ENCODE data around the gene ZP3.
A peak's percentile ranks its signal among the peaks of the same experiment; 100 is the strongest.

ZP3 gene

GRCh38 chr7:76424413-76425111, at the start of gene ZP3:
Gene ZP3 (plus strand): TSS chr7:76424950. CDS start chr7:76424965, 15 bp downstream.
- peaks cover 12% of the 10 kb centered on the region for H3F3A ChIP-seq (ENCODE audit: insufficient read depth, low read length)
- no peaks in the 10 kb centered on the region for H3K27me3 ChIP-seq (replicated peaks; ENCODE audit: insufficient read depth, low read length)
- H2AFZ ChIP-seq (ENCODE audit: low read length) = 0 out of 2 replicates have a peak within 1 kb of the TSS, but pooled peaks have one; percentile 15
- peak within 1 kb of the TSS; percentile 58; the same call in 1 of the 2 replicates for H3K27ac ChIP-seq (ENCODE audit: low read length)
- H3K4me1 ChIP-seq (ENCODE audit: low read length) = peaks cover 20% of the 10 kb centered on the region
- no peaks in the 10 kb centered on the region for H3K9me3 ChIP-seq (replicated peaks; ENCODE audit: insufficient read depth, low read length)
- peak; percentile 87 for DNase-seq
- H4K20me1 ChIP-seq (ENCODE audit: insufficient read depth, low read length) = no peaks in the 10 kb centered on the region
- H3K9me2 ChIP-seq (replicated peaks; ENCODE audit: insufficient read depth, low read length) = no peaks in the 10 kb centered on the region
- no peak within 1 kb of the TSS for H3K9ac ChIP-seq (ENCODE audit: low read length)
- no peaks in the 10 kb centered on the region for H3K79me2 ChIP-seq (ENCODE audit: low read length)
- no peak within 1 kb of the TSS for H3K4me3 ChIP-seq (ENCODE audit: low read length)
- TF ChIP-seq EZH2phosphoT487 (IDR thresholded peaks at IDR 0.05; ENCODE audit: low read length) = no peak
- no peak for TF ChIP-seq CTCF (IDR thresholded peaks at IDR 0.05; ENCODE audit: low read length)
- TF ChIP-seq EZH2 (optimal IDR thresholded peaks at IDR 0.05; ENCODE audit: low read depth, low read length) = no peak
- peak within 1 kb of the TSS; percentile 24; the same call in 1 of the 2 replicates for H3K4me2 ChIP-seq (ENCODE audit: low read depth, low read length)
- no peaks in the 10 kb centered on the region for H3K36me3 ChIP-seq (replicated peaks; ENCODE audit: insufficient read depth, low read length)

- Histone ChIP-seq H3K4me1 (ENCODE audit: low read length) (no peaks in the 10 kb centered on the region), H3K36me3 (replicated peaks; ENCODE audit: insufficient read depth, low read length) (no peaks in the 10 kb centered on the region), H3K9ac (ENCODE audit: low read length) (no peak overlapping the region), H4K20me1 (ENCODE audit: insufficient read depth, low read length) (no peaks in the 10 kb centered on the region), H3K9me3 (replicated peaks; ENCODE audit: insufficient read depth, low read length) (no peaks in the 10 kb centered on the region), H3K27ac (ENCODE audit: low read length) (no peak overlapping the region), H3K4me3 (ENCODE audit: low read length) (no peak overlapping the region), H3K79me2 (ENCODE audit: low read length) (no peaks in the 10 kb centered on the region), H3K27me3 (replicated peaks; ENCODE audit: insufficient read depth, low read length) (no peaks in the 10 kb centered on the region), H3K4me2 (ENCODE audit: low read depth, low read length) (no peak overlapping the region), H2AFZ (ENCODE audit: low read length) (no peak overlapping the region), H3K9me2 (replicated peaks; ENCODE audit: insufficient read depth, low read length) (no peaks in the 10 kb centered on the region), H3F3A (ENCODE audit: insufficient read depth, low read length) (0 out of 2 replicates have a peak, but pooled peaks cover 1% of the 10 kb centered on the region)
- DNase-seq = no peak
- TF ChIP-seq CTCF (IDR thresholded peaks at IDR 0.05; ENCODE audit: low read length) (no peak), EZH2phosphoT487 (IDR thresholded peaks at IDR 0.05; ENCODE audit: low read length) (no peak), EZH2 (optimal IDR thresholded peaks at IDR 0.05; ENCODE audit: low read depth, low read length) (no peak)
Measured at GRCh38 chr7:76375251-76375650, 49.5 kb upstream of the ZP3 start.

GRCh38 chr7:76377186-76377918, 47.4 kb upstream of the ZP3 start:
- no peak overlapping the region for H3K27ac ChIP-seq (ENCODE audit: low read length)
- H3K79me2 ChIP-seq (ENCODE audit: low read length) = no peaks in the 10 kb centered on the region
- peak overlapping the region; percentile 43 for H2AFZ ChIP-seq (ENCODE audit: low read length)
- no peaks in the 10 kb centered on the region for H3K27me3 ChIP-seq (replicated peaks; ENCODE audit: insufficient read depth, low read length)
- no peak for TF ChIP-seq CTCF (IDR thresholded peaks at IDR 0.05; ENCODE audit: low read length)
- TF ChIP-seq EZH2 (optimal IDR thresholded peaks at IDR 0.05; ENCODE audit: low read depth, low read length) = no peak
- TF ChIP-seq EZH2phosphoT487 (IDR thresholded peaks at IDR 0.05; ENCODE audit: low read length) = no peak
- H3K9ac ChIP-seq (ENCODE audit: low read length) = no peak overlapping the region
- 0 out of 2 replicates have a peak overlapping the region, but pooled peaks have one; percentile 3 for H3K4me2 ChIP-seq (ENCODE audit: low read depth, low read length)
- H3K4me3 ChIP-seq (ENCODE audit: low read length) = no peak overlapping the region
- H3F3A ChIP-seq (ENCODE audit: insufficient read depth, low read length) = peaks cover 8% of the 10 kb centered on the region; the same call in 1 of the 2 replicates
- no peaks in the 10 kb centered on the region for H3K36me3 ChIP-seq (replicated peaks; ENCODE audit: insufficient read depth, low read length)
- H3K4me1 ChIP-seq (ENCODE audit: low read length) = no peaks in the 10 kb centered on the region
- no peaks in the 10 kb centered on the region for H4K20me1 ChIP-seq (ENCODE audit: insufficient read depth, low read length)
- H3K9me3 ChIP-seq (replicated peaks; ENCODE audit: insufficient read depth, low read length) = no peaks in the 10 kb centered on the region
- H3K9me2 ChIP-seq (replicated peaks; ENCODE audit: insufficient read depth, low read length) = no peaks in the 10 kb centered on the region
- no peak for DNase-seq

All from MM.1S (cell line).